HepG2 (cell line): ENCODE data around the gene TMED6. TPM values are rescaled to one million over a fixed set of nuclear protein-coding genes. Genes with fewer than 3 reads are reported as not detected.
"Not testable (repeated sequence)": the region's sequence is repeated elsewhere in the genome, so short reads cannot be mapped to it uniquely, and the experiment has no call there.

ENCODE experiments used
- ATAC-seq: fragments of 200-7000 bp; cut with Tn5 transposase; 3 replicates; pipeline ENCODE4 v1.9.1; 2020; ENCODE audit warnings: mild to moderate bottlenecking, moderate library complexity
- BruUV-seq: library from RNA; stranded (reverse); fragments of 400-500 nt; replicated peaks from 2 replicates; lab custom pipeline; 2021; lab: Mats Ljungman, UMichigan
- CTCF ChIA-PET: fragments of 300-600 bp; formaldehyde crosslinking; extraction: SDS; loops from one replicate; lab custom pipeline; 2021; ENCODE audit warnings: low total read pairs, inconsistent platforms, low intra/inter-chr PET ratio; lab: Yijun Ruan, JAX
- POLR2A ChIA-PET: fragments of 350-600 bp; sonication (Branson Sonifier 250); formaldehyde crosslinking; loops from one replicate; lab custom pipeline; 2020; ENCODE audit warnings: antibody characterized with exemption, inconsistent platforms; lab: Yijun Ruan, JAX
- DNase-seq: peaks from one replicate; pipeline ENCODE4 v3.0.0-alpha.2; 2015; ENCODE audit warnings: low spot score
- FAIRE-seq: peaks from 3 replicates; lab custom pipeline; 2011; peaks lifted over from hg19 to GRCh38; lab: Jason Lieb, UNC
- H2AFZ ChIP-seq: one replicate; pipeline ENCODE4 v1.6.1; 2011; ENCODE audit warnings: low read length, inconsistent platforms
- H3K27ac ChIP-seq: fragments of 300-600 bp; 3 replicates; pipeline ENCODE4 v1.8.0; 2011; ENCODE audit warnings: mixed run types, mild to moderate bottlenecking, mixed read lengths, low read length, inconsistent platforms; ENCODE audit not compliant: insufficient read depth; ENCODE audit errors: extremely low read length
- H3K27me3 ChIP-seq, 2 experiments: fragments of 200-600 bp in 1 of 2; 2 replicates in 1 of 2; 3 replicates in 1 of 2; pipeline versions ENCODE4 v1.6.0 to v1.8.0; 2011; ENCODE audit warnings: low read length in 2 of 2, mild to moderate bottlenecking in 2 of 2, moderate library complexity in 2 of 2, inconsistent platforms in 1 of 2; ENCODE audit not compliant: insufficient read depth in 2 of 2, control insufficient read depth in 1 of 2
- H3K36me3 ChIP-seq, 2 experiments: fragments of 200-600 bp in 1 of 2; replicated peaks in 1 of 2; 2 replicates in 1 of 2; 3 replicates in 1 of 2; pipeline versions ENCODE4 v1.5.1 to v1.8.0; 2011; ENCODE audit warnings: low read length in 2 of 2, inconsistent platforms in 1 of 2; ENCODE audit not compliant: insufficient read depth in 2 of 2, control insufficient read depth in 1 of 2
- H3K4me1 ChIP-seq: 2 replicates; pipeline ENCODE4 v1.5.1; 2012; ENCODE audit warnings: low read length, inconsistent platforms; ENCODE audit not compliant: insufficient read depth
- H3K4me2 ChIP-seq: 2 replicates; pipeline ENCODE4 v1.6.0; 2011; ENCODE audit warnings: low read depth, low read length, inconsistent platforms
- H3K4me3 ChIP-seq, 3 experiments: fragments of 200-600 bp in 1 of 3; sonication (generic), shearing (Covaris generic) in 1 of 3; replicated peaks in 1 of 3; 2 replicates each; pipeline ENCODE4 v1.5.1; 2011 to 2016; ENCODE audit warnings: low read length in 3 of 3, inconsistent platforms in 2 of 3, low read depth in 2 of 3, mild to moderate bottlenecking in 2 of 3, control low read depth in 1 of 3, mixed read lengths in 1 of 3; ENCODE audit not compliant: insufficient read depth in 1 of 3
- H3K79me2 ChIP-seq: one replicate; pipeline ENCODE4 v1.6.1; 2011; ENCODE audit warnings: low read length, inconsistent platforms; ENCODE audit not compliant: insufficient read depth
- H3K9ac ChIP-seq: 2 replicates; pipeline ENCODE4 v1.6.0; 2011; ENCODE audit warnings: mild to moderate bottlenecking, low read depth, low read length, inconsistent platforms; ENCODE audit not compliant: insufficient read depth
- H3K9me3 ChIP-seq: 2 replicates; pipeline ENCODE4 v1.5.1; 2012; ENCODE audit warnings: mild to moderate bottlenecking, low read length
- H4K20me1 ChIP-seq: 2 replicates; pipeline ENCODE4 v1.6.0; 2011; ENCODE audit warnings: inconsistent platforms, mild to moderate bottlenecking, low read length, moderate library complexity; ENCODE audit not compliant: insufficient read depth
- FOXA3 ChIP-seq: IDR thresholded peaks from 2 replicates; pipeline ENCODE4 v1.6.1; 2016; ENCODE audit warnings: missing genetic modification reagents, missing compliant biosample characterization
- GZF1 ChIP-seq: sonication (generic); formaldehyde crosslinking; IDR thresholded peaks from 2 replicates; pipeline ENCODE4 v1.5.1; 2020; ENCODE audit warnings: mild to moderate bottlenecking, missing genetic modification reagents
- HNRNPUL1 ChIP-seq: fragments of 200-400 bp; formaldehyde crosslinking; IDR thresholded peaks from 2 replicates; pipeline ENCODE4 v1.6.1; 2017; ENCODE audit warnings: low read depth, mild to moderate bottlenecking, low read length, moderate library complexity
- HOXA3 ChIP-seq: sonication (generic); formaldehyde crosslinking; IDR thresholded peaks from 2 replicates; pipeline ENCODE4 v1.5.0; 2020; ENCODE audit warnings: missing genetic modification reagents
- MED1 ChIP-seq: sonication (generic); formaldehyde crosslinking; IDR thresholded peaks from 2 replicates; pipeline ENCODE4 v1.4.0; 2020; ENCODE audit warnings: missing genetic modification reagents
- NCOR1 ChIP-seq: fragments of 200-600 bp; sonication (generic); IDR thresholded peaks from 2 replicates; pipeline ENCODE4 v1.7.0; 2017; ENCODE audit warnings: antibody characterized with exemption, low read length, borderline replicate concordance
- PCBP2 ChIP-seq: fragments of 200-400 bp; formaldehyde crosslinking; optimal IDR thresholded peaks from 2 replicates; pipeline ENCODE3; 2018; ENCODE audit warnings: low read length, low read depth; ENCODE audit not compliant: poor library complexity, severe bottlenecking
- SALL1 ChIP-seq: sonication (generic); formaldehyde crosslinking; IDR thresholded peaks from 2 replicates; pipeline ENCODE4 v1.8.0; 2022; ENCODE audit warnings: mild to moderate bottlenecking, missing genetic modification reagents
- ZNF362 ChIP-seq: sonication (generic); formaldehyde crosslinking; IDR thresholded peaks from 2 replicates; pipeline ENCODE4 v1.4.0; 2020; ENCODE audit warnings: missing genetic modification reagents, mild to moderate bottlenecking, borderline replicate concordance
- ZNF503 ChIP-seq: sonication (generic); formaldehyde crosslinking; IDR thresholded peaks from 2 replicates; pipeline ENCODE4 v1.4.0; 2020; ENCODE audit warnings: missing genetic modification reagents
- ZNF629 ChIP-seq: sonication (generic); formaldehyde crosslinking; conservative IDR thresholded peaks from 2 replicates; pipeline ENCODE4 v1.5.0; 2020; ENCODE audit warnings: missing genetic modification reagents
- WGBS: methylation state at CpG from one replicate; pipeline ENCODE4 v1.1.6; 2017; ENCODE audit warnings: low lambda C conversion rate; 5-methylcytosine and 5-hydroxymethylcytosine counted together
- in situ Hi-C: cut with HindIII; loops from 2 replicates; pipeline ENCODE4 v1.10.0; 2017; ENCODE audit warnings: low pct_unique_long_range_greater_than_20kb; ENCODE audit not compliant: extremely low pct_ligation_motif_present
- intact Hi-C: fragments of 100-400 bp; cut with micrococcal nuclease; formaldehyde crosslinking; loops from one replicate; pipeline ENCODE4 v1.10.0; 2022; ENCODE audit not compliant: unreplicated experiment
- polyA plus RNA-seq, 8 experiments: library from polyadenylated mRNA; depleted of rRNA in 3 of 8; stranded (reverse) in 7 of 8; unstranded in 1 of 8; fragments of >200 nt; fragmentation: Illumina TruSeq in 4 of 8; extraction: Trizol in 4 of 8; gene quantifications; 2 replicates each; pipeline versions ENCODE4 v1.2.1 to v1.2.3, GENCODE V29; 2011 to 2016; ENCODE audit warnings: low read depth in 4 of 8, missing spikeins in 1 of 8, mixed read lengths in 1 of 8; ENCODE audit not compliant: insufficient read depth in 1 of 8
- total RNA-seq, 5 experiments: library from RNA; depleted of rRNA; stranded (reverse); fragments of >200 nt; fragmentation: Illumina TruSeq; extraction: Trizol; gene quantifications; 2 replicates each; pipeline ENCODE4 v1.2.3, GENCODE V29; 2016; ENCODE audit warnings: low read depth in 1 of 5

Gene TMED6
- total and polyA plus RNA-seq, 2 of the 13 experiments (the other 11 are each of a cell fraction or from before 2014, with no cell fraction given), result 9.8 to 14.4 TPM

- FAIRE-seq, H3K27ac ChIP-seq, intact Hi-C loops, H2AFZ ChIP-seq, H4K20me1 ChIP-seq, H3K9me3 ChIP-seq, POLR2A ChIA-PET, DNase-seq, BruUV-seq, H3K9ac ChIP-seq, H3K4me2 ChIP-seq, H3K27me3 ChIP-seq, H3K4me3 ChIP-seq, H3K79me2 ChIP-seq, CTCF ChIA-PET, ATAC-seq, in situ Hi-C loops: not testable (repeated sequence)
- Histone ChIP-seq H3K36me3 (peaks cover 6 to 13% of the 10 kb centered on the region in 2 experiments; a peak in 4 of 5 replicates), H3K4me1 (peaks cover 16% of the 10 kb centered on the region)
- 98% methylated on average over 9 of the region's 9 CpGs for WGBS
These were observed 8.5 kb upstream of the TMED6 start for GRCh38 chr16:69360070-69360469.

GRCh38 chr16:69350536-69351133, 951 bp downstream of the TMED6 start:
- DNase-seq (peak; percentile 59), FAIRE-seq (peak; percentile 78), ATAC-seq (peak; percentile 22)
- no peaks in the 10 kb centered on the region for H4K20me1 ChIP-seq
- peaks cover 24% of the 10 kb centered on the region for H3K4me1 ChIP-seq
- H3K4me3 ChIP-seq, result peak overlapping the region; percentile 54 to 64 (median 61); a peak in 5 of 6 replicates
- in situ Hi-C loops, result no loop called here
- 51% methylated on average over 6 of the region's 6 CpGs for WGBS
- peak overlapping the region; percentile 39 for H3K27ac ChIP-seq
- POLR2A ChIA-PET, result interaction anchor here (0.6 to 4.1 kb wide), 13 partner anchors 9 to 404 kb away, joined by 3 to 22 read pairs (median 5); partner anchors contain the start of genes COG8, NIP7, NOB1 and PDF
- BruUV-seq, result TSS peak; percentile 61
- CTCF ChIA-PET, result no interaction called here
- H3K4me2 ChIP-seq, result peak overlapping the region; percentile 91
- H3K9ac ChIP-seq, result peak overlapping the region; percentile 59; the same call in 1 of the 2 replicates
- intact Hi-C loops, result loop anchor here (5.0 kb wide), 1 partner anchor 37 kb away; the partner anchor contains the start of gene TERF2
- H3K27me3 ChIP-seq, result no peaks in the 10 kb centered on the region
- H3K9me3 ChIP-seq, result no peaks in the 10 kb centered on the region
- no peaks in the 10 kb centered on the region for H3K79me2 ChIP-seq
- H2AFZ ChIP-seq, result no peak overlapping the region
- H3K36me3 ChIP-seq, result peaks cover 0 to 3% of the 10 kb centered on the region in 2 experiments; a peak in 3 of 5 replicates
- no peak for TF ChIP-seq HOXA3
- peak; percentile 61; the same call in 1 of the 2 replicates for TF ChIP-seq ZNF503
- TF ChIP-seq MED1 (CRISPR knock-in tag), result 0 out of 2 replicates have a peak, but pooled peaks have one; percentile 26
- TF ChIP-seq GZF1, result no peak
- no peak for TF ChIP-seq PCBP2
- TF ChIP-seq ZNF629 (CRISPR knock-in tag), result 0 out of 2 replicates have a peak, but pooled peaks have one; percentile 10
- peak; percentile 57; the same call in 1 of the 2 replicates for TF ChIP-seq ZNF362
- no peak; the same call in 1 of the 2 replicates for TF ChIP-seq NCOR1
- 0 out of 2 replicates have a peak, but pooled peaks have one; percentile 31 for TF ChIP-seq SALL1 (CRISPR knock-in tag)
- TF ChIP-seq FOXA3 (CRISPR knock-in tag), result 0 out of 2 replicates have a peak, but pooled peaks have one; percentile 39
- TF ChIP-seq HNRNPUL1, result no peak
